NCI-H526 treated with DMSO at 0.1 percent for 48 hours (cell line): ENCODE measurements around the gene NTN3.
"Not testable (repeated sequence)": the region's sequence is repeated elsewhere in the genome, so short reads cannot be mapped to it uniquely, and the experiment has no call there.

Experiments
- DNase-seq: peaks from one replicate; lab custom pipeline; 2025; lab: John Stamatoyannopoulos, UW

The NTN3 gene

GRCh38 chr16:2471016-2471652 lies at the start of gene NTN3:
Gene NTN3, plus strand, starts transcription at chr16:2471297. Its CDS starts 405 bp downstream, at chr16:2471702.
- DNase-seq, result peak; percentile 49

GRCh38 chr16:2422123-2422867 lies 48.8 kb upstream of the NTN3 start:
- DNase-seq, result no peak

- DNase-seq, result no peak
Measured at GRCh38 chr16:2424061-2425007, 46.8 kb upstream of the NTN3 start.

GRCh38 chr16:2425008-2425518 lies 46.0 kb upstream of the NTN3 start:
- DNase-seq, result no peak

GRCh38 chr16:2425825-2426430 lies 45.2 kb upstream of the NTN3 start:
- DNase-seq, result no peak

GRCh38 chr16:2426941-2427361 lies 44.1 kb upstream of the NTN3 start:
- DNase-seq, result no peak

DNA sequence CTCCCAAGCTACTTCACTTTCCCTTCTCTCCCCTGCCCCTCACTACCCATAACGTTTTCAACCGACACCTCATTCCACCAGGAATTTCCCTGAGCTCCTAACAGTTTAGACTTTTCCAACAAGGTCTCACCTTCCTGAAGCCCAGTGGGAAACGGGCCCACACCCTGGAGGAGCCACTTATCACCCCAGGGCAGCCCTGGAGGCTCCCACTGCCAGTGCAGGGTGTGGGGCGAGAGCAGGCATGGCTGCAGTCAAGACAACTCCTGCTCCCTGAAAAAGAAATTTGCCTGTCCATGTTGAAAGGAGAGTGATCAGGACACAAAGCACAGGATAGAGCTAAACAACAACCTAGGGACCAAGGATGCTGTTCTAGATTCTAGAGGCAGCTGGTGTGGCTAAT lies 43.6 kb upstream of the NTN3 start:
- DNase-seq, result no peak

DNA sequence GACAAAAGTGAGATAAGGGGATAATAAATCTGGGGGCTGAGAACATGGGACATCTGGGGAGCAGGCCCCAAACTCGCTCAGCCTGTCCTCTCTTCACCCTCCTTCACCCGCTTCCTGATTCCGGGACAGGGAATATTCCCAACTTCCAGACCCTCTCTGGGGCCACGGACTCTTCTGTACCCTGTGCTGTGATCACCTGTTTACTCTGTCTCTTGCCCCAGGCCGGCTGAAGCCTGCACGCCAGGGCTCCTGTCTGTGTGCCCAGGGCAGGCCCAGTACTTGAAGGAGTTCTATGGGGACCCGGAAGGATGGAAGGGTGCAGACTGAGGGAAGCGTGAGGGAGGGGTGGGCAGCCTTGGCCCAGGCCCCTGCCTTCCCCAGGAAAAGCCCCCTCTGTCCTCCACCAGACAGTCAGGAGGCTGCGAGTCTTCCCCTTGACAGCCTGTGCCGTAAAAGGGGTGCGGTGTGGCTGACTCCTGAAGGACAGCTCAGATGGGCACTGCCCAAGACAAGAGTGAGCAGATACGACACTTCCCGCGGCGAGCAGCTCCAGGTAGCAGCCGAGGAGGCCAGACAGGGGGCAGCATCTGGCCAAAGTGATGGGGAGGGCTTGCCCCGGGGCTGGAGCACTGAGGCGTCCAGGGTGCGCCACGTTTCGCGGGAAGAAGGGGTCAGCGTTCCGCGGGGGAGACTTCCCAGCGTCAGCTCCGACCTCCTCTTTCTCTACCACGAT lies 42.9 kb upstream of the NTN3 start:
- no peak for DNase-seq

DNA sequence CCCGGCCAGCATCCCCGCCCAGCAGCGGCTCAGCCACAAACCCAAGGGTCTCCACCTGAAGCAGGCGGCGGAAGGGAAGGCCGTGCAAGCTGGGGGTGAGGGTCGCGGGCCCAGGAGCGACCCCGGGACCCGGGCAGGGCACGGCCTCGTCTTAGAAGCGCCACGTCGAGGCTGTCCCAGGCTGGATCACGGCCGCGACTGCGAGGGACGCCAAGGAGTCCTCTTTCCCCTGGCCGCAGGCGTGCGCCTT lies 42.4 kb upstream of the NTN3 start:
- DNase-seq, result no peak

- peak; percentile 79 for DNase-seq
Measured at GRCh38 chr16:2429034-2429770, 41.9 kb upstream of the NTN3 start, which contains the start of gene CCNF. Gene CCNF, plus strand, starts transcription at chr16:2429447. Its CDS starts 35 bp downstream, at chr16:2429482.

DNA sequence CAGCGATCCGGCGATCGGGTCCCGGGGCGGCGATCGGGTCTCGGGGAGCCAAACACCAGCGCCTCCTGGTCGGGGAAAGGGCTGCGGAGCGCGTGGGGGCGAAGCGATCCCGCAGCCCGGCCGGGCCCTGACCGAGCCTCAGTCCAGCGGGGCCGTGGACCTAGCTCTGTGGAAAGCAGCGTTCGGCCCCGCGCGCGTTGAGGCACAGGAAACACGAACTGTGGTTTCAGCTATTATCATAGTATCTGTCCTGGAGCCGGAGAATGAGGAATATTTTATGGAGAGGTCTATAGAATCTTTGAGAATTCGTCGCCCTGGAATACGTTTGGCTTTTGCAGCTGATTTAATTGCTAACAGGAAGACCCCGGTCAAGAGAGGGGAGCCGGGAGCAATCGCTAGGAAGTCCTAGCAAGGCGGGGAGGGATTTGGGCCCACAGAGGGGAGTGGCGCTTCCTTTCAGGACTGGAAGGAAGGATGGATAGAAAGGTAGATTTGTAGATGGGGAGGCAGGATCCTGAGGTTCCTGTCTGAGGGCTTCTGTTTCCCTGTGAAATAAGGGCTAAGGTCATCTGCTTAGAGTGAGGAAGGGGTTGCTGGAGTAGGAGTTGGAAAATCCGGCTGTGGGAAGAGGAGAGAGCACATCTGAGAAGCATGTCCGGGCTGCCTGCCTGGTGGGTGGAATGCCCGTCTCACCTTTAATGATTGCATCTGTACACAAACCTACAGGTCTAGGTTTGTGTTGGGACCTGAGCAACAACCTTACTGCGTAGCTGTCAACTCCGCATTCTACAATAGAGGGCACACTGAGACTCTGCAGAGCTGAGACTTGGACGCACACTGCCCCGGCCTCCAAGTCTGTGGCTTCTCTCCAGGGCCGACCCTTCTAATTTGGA lies 41.1 kb upstream of the NTN3 start:
- peak; percentile 18 for DNase-seq

- no peak for DNase-seq
Measured at GRCh38 chr16:2432286-2432685, 38.8 kb upstream of the NTN3 start.

DNA sequence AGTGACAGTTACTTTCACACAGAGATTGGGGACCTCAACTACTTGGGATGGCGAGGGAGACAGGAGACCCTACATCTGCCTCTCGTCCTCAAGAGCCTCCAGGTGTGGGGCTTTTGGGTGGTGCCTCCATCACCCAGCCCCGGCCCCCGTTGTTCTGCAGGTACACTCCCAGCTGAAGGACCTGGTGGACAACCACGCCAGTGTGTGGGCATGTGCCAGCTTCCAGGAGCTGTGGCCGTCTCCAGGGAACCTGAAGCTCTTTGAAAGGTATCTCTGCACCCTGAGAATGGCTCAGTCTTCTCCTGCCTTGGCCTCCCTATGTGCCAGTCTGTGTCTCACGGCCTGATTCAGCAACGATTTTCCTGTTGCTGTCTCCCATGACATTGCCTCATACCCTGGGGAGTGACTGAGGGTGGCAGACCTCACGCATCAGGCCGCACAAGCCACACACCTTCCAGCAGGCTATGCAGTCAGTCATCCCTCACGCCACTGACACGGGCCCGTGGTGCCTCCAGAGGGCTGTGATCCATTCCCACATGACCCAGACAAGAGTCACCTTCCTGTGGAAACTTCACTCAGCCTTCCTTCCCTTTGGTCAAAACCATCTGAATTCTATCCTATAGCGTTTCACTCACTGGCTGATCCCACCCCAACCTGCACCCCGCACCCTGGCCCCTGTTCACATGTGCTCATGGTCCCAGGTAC lies 38.1 kb upstream of the NTN3 start:
- DNase-seq, result no peak

- DNase-seq, result not testable (repeated sequence)
Measured at GRCh38 chr16:2435236-2435635, 35.9 kb upstream of the NTN3 start.

GRCh38 chr16:2436110-2436509 lies 35.0 kb upstream of the NTN3 start:
- no peak for DNase-seq

DNA sequence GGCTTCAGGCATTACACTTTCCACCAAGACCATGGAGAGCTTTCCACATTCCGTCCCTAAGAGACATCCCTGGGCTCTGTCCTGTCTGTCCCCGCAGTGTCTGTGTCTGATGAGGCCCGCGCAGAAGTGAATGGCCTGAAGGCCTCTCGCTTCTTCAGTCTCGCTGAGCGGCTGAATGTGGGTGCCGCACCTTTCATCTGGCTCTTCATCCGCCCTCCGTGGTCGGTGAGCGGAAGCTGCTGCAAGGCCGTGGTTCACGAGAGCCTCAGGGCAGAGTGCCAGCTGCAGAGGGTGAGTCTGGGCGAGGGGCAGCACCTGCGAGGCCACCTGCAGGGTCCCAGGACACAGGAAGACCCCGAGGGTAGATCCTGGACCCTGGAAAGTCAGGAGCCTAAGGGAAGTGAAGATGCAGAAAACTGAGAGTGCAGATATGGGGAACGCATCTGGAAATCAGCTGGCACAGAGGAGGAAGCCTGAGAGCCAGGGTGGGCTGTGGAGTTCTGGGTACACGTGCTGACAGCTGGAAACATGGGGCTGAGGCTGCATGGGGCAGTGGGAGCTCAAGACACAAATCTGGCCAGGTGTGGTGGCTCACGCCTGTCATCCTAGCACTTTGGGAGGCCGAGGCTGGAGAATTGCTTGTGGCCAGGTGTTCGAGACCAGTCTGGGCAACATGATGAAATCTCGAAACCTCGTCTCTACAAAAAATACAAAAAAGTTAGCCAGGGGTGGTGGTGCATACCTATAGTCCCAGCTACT lies 33.9 kb upstream of the NTN3 start:
- DNase-seq, result no peak

GRCh38 chr16:2438121-2438520 lies 33.0 kb upstream of the NTN3 start:
- DNase-seq, result no peak

- no peak for DNase-seq
Measured at GRCh38 chr16:2439598-2439997, 31.5 kb upstream of the NTN3 start.
